Skeletal muscle satellite cell (primary cell): ENCODE data around the gene EXOSC1.
A peak's percentile ranks its signal among the peaks of the same experiment; 100 is the strongest.

ENCODE experiments used
- H3K27me3 ChIP-seq: 2 replicates; pipeline ENCODE4 v1.7.0; 2013; ENCODE audit warnings: low read length; ENCODE audit not compliant: control insufficient read depth, insufficient read depth
- H3K36me3 ChIP-seq: 2 replicates; pipeline ENCODE4 v1.7.0; 2013; ENCODE audit warnings: mild to moderate bottlenecking, control low read depth, low read length; ENCODE audit not compliant: insufficient read depth
- H3K4me1 ChIP-seq: 2 replicates; pipeline ENCODE4 v1.7.0; 2013; ENCODE audit warnings: low read length; ENCODE audit not compliant: control insufficient read depth, insufficient read depth
- H3K4me2 ChIP-seq: 2 replicates; pipeline ENCODE4 v1.7.0; 2013; ENCODE audit warnings: mild to moderate bottlenecking, low read length
- H3K4me3 ChIP-seq: 2 replicates; pipeline ENCODE4 v1.7.0; 2013; ENCODE audit warnings: low read length
- H3K9ac ChIP-seq: 2 replicates; pipeline ENCODE4 v1.7.0; 2013; ENCODE audit warnings: mild to moderate bottlenecking, low read depth, low read length, moderate library complexity
- H3K9me3 ChIP-seq: replicated peaks from 2 replicates; pipeline ENCODE4 v1.7.0; 2013; ENCODE audit warnings: mild to moderate bottlenecking, control low read depth, low read length

The EXOSC1 gene

GRCh38 chr10:97456034-97456685 lies 10.4 kb upstream of the EXOSC1 start:
- Histone ChIP-seq H3K4me3 (no peak overlapping the region), H3K27me3 (no peaks in the 10 kb centered on the region), H3K36me3 (peaks cover 92% of the 10 kb centered on the region), H3K4me2 (no peak overlapping the region), H3K9ac (no peak overlapping the region), H3K4me1 (no peaks in the 10 kb centered on the region), H3K9me3 (no peaks in the 10 kb centered on the region)

DNA sequence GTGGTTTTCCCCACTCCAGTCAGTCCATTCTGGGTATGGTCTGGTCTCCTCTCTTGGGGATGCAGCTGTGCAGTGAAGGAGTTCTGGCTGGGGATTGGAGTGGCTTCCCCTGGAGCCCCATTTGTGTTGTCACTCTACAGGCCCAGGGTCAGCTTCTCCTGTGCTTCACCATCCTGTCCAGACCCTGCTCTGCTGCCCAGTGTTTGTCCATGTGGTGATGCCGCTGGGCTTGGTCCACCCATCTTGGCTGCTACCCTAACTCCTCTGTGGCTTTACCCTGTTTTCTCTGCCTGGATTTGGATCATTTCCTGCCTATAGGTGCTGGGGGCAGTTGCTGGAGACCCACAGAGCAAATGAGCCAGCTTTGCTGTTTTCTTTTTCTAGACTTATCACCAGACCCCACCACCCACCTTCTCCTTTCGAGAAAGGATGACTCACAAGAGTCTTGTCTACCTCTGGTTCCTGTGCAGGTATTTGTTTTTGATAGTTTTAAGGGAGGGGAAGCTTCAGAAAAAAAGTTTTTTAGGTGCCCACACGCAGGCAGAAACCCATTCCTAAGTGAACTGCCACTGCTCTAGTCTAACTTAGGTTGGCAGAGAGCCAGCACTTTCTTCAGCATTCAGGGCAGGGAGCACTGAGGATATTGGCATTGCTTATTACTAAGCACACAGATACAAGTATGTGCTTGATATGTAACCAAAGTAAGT lies 8.7 kb upstream of the EXOSC1 start:
- Histone ChIP-seq H3K4me3 (no peak overlapping the region), H3K36me3 (peaks cover 79% of the 10 kb centered on the region), H3K4me2 (no peak overlapping the region), H3K9me3 (no peaks in the 10 kb centered on the region), H3K4me1 (no peaks in the 10 kb centered on the region), H3K27me3 (no peaks in the 10 kb centered on the region), H3K9ac (no peak overlapping the region)

- Histone ChIP-seq H3K4me3 (no peak overlapping the region), H3K4me2 (no peak overlapping the region), H3K9me3 (no peaks in the 10 kb centered on the region), H3K36me3 (peaks cover 60% of the 10 kb centered on the region), H3K4me1 (peaks cover 8% of the 10 kb centered on the region), H3K9ac (no peak overlapping the region), H3K27me3 (no peaks in the 10 kb centered on the region)
Observed at GRCh38 chr10:97452352-97452751, 6.5 kb upstream of the EXOSC1 start.

DNA sequence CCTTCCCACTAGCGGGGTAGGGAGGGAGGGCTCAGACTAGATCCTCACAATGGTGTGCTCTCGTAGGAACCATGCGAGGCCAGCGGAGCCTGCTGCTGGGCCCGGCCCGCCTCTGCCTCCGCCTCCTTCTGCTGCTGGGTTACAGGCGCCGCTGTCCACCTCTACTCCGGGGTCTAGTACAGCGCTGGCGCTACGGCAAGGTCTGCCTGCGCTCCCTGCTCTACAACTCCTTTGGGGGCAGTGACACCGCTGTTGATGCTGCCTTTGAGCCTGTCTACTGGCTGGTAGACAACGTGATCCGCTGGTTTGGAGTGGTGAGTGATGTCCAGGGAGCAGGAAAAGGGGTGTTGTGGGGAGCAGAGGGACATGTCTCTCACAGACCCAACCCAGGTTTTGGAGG lies 5.8 kb upstream of the EXOSC1 start:
- H3K9me3 ChIP-seq = no peaks in the 10 kb centered on the region
- H3K27me3 ChIP-seq = no peaks in the 10 kb centered on the region
- H3K36me3 ChIP-seq = peaks cover 53% of the 10 kb centered on the region
- peaks cover 14% of the 10 kb centered on the region for H3K4me1 ChIP-seq
- no peak overlapping the region for H3K4me3 ChIP-seq
- no peak overlapping the region for H3K9ac ChIP-seq
- no peak overlapping the region for H3K4me2 ChIP-seq

DNA sequence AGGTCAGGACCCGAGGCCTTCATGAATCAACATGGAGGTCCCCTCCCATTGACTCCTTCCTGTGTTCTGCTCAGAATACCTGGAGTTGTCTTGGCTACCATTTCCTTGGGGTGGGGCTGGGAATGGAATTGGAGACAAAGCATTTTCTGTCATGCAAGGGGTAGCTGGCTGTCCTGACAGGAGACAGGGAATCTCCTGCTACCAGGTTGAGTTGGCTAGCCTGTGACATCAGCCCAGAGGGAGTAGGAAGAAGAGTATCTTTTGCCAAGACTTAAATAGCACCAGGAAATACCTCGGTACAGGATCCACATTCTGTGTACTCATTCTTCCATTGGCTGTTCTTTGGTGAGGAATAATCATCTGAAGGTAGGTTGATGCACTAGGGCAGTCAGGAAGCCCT lies 5.0 kb upstream of the EXOSC1 start:
- Histone ChIP-seq H3K9ac (no peak overlapping the region), H3K4me1 (peaks cover 14% of the 10 kb centered on the region), H3K9me3 (no peaks in the 10 kb centered on the region), H3K4me2 (no peak overlapping the region), H3K4me3 (no peak overlapping the region), H3K36me3 (peaks cover 45% of the 10 kb centered on the region), H3K27me3 (no peaks in the 10 kb centered on the region)

DNA sequence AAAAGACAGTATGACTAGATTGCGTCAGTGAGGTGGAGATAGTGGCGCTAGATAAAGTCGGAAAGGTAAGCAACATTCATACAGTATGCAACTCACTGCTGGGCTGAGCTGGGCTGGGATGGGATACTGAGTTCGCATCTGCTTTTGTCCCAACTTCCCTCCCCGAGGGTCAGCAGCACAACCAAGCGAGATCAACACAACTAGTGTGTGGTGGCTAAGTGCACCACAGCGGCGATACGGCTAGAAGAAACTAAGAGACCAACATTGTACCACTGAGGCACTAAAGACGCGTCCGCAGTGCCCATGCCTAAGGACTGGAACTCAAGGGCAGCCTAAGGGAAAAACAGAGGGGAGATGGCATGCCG lies 467 bp downstream of the EXOSC1 start:
- Histone ChIP-seq H3K4me3 (peak overlapping the region; percentile 97), H3K9me3 (no peaks in the 10 kb centered on the region), H3K36me3 (peaks cover 13% of the 10 kb centered on the region), H3K4me1 (peaks cover 22% of the 10 kb centered on the region), H3K4me2 (peak overlapping the region; percentile 88), H3K27me3 (no peaks in the 10 kb centered on the region), H3K9ac (peak overlapping the region; percentile 83)

DNA sequence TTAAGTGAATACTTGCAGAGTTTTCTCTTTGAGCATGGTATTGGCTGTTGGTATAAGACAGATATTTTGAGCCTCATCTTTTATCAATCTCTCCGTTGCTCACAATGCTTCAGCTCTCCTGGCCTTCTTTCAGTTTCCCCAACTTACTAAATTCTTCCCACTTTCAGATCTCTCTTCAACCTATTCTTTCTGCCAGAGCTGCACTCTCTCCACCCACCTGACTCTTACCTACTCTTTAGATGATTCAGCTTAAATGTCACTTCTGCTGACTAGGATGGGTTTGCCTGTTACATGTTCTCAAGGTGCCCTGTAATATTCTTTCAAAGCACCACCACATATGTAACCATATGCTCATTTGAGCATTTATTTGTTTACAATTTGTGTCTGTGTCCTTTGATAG lies 1.6 kb downstream of the EXOSC1 start:
- peaks cover 15% of the 10 kb centered on the region for H3K36me3 ChIP-seq
- H3K27me3 ChIP-seq = no peaks in the 10 kb centered on the region
- peaks cover 22% of the 10 kb centered on the region for H3K4me1 ChIP-seq
- H3K9ac ChIP-seq = no peak overlapping the region
- no peak overlapping the region for H3K4me3 ChIP-seq
- H3K9me3 ChIP-seq = no peaks in the 10 kb centered on the region
- H3K4me2 ChIP-seq = no peak overlapping the region

DNA sequence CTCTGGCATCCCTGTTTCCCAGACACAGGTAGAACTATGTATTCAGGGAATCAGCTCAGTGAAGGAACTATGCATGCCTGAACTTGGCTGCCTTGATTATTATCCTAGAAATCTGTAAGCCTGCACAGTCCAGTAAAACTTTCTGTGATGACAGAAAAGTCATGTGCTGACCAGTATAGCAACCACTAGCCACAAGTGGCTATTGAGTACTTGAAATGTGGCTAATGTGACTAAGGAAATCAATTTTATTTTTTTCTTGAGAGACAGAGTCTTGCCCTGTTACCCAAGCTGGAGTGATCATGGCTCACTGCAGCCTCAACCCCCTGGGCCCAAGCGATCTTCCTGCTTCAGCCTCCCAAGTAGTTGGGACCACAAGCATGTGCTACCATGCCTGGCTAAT lies 3.5 kb downstream of the EXOSC1 start:
- no peaks in the 10 kb centered on the region for H3K27me3 ChIP-seq
- H3K4me2 ChIP-seq = no peak overlapping the region
- H3K4me3 ChIP-seq = no peak overlapping the region
- no peaks in the 10 kb centered on the region for H3K9me3 ChIP-seq
- no peak overlapping the region for H3K9ac ChIP-seq
- peaks cover 14% of the 10 kb centered on the region for H3K4me1 ChIP-seq
- peaks cover 20% of the 10 kb centered on the region for H3K36me3 ChIP-seq

DNA sequence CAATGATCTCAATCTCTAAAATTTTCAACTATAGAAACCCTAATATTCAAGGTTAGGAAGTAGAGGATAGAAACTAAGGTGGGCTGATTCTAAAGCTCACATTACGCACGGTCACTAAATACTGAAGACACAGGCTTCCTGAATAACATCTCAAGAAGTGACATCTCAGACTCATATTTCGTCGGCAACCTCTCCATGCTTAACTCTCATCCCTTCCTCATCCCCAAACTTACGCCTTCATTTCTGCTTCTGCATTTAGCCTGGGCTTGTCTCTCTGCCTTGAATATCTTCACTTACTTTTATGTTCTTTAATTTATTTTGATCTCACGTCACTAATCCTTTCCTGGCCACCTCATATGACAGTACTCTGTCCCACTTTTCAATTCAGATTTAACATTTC lies 10.6 kb downstream of the EXOSC1 start:
- H3K36me3 ChIP-seq = peaks cover 51% of the 10 kb centered on the region
- no peaks in the 10 kb centered on the region for H3K27me3 ChIP-seq
- no peak overlapping the region for H3K4me3 ChIP-seq
- H3K9me3 ChIP-seq = no peaks in the 10 kb centered on the region
- H3K4me2 ChIP-seq = no peak overlapping the region
- H3K9ac ChIP-seq = no peak overlapping the region
- no peaks in the 10 kb centered on the region for H3K4me1 ChIP-seq

DNA sequence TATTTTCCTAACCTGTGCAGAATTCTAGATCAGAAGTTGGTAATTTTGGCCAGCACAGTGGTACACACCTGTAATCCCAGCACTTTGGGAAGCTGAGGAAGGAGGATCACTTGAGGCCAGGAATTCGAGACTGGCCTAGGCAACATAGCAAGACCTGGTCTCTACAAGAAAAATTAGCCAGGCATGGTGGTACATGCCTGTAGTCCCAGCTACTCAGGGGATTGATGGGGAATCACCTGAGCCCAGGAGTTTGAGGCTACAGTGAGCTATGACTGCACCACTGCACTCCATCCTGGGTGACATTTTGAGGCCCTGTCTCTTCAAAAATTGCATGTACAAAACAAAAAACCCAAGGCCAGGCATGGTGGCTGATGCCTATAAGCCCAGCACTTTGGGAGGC lies 11.2 kb downstream of the EXOSC1 start:
- Histone ChIP-seq H3K27me3 (no peaks in the 10 kb centered on the region), H3K9me3 (no peaks in the 10 kb centered on the region), H3K4me3 (no peak overlapping the region), H3K4me1 (no peaks in the 10 kb centered on the region), H3K4me2 (no peak overlapping the region), H3K9ac (no peak overlapping the region), H3K36me3 (peaks cover 57% of the 10 kb centered on the region)

- H3K4me2 ChIP-seq = no peak overlapping the region
- no peaks in the 10 kb centered on the region for H3K9me3 ChIP-seq
- no peaks in the 10 kb centered on the region for H3K4me1 ChIP-seq
- H3K27me3 ChIP-seq = no peaks in the 10 kb centered on the region
- H3K36me3 ChIP-seq = peaks cover 58% of the 10 kb centered on the region
- no peak overlapping the region for H3K9ac ChIP-seq
- H3K4me3 ChIP-seq = no peak overlapping the region
Observed at GRCh38 chr10:97434055-97434454, 11.8 kb downstream of the EXOSC1 start.

DNA sequence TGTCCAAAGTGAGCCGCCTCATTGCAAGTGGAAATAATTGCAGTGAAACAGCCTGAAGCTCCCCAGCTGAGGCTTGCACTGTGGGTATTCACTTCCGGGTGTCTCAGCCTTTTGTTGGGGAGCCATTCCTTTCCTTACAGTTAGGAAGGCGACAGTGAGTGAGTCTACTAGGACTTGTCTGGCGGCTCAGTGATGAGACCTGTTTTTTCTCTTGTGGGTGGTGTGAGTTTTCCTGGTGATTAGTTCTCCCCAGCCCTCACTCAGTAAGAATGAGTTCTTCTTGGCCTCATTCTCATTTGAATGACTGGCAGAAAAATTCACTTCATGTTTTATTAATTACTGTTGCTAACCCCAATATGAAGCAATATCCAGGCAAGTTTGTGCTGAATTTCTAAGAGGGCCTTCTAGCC lies 17.2 kb downstream of the EXOSC1 start:
- H3K27me3 ChIP-seq = no peaks in the 10 kb centered on the region
- peaks cover 16% of the 10 kb centered on the region for H3K4me1 ChIP-seq
- no peaks in the 10 kb centered on the region for H3K9me3 ChIP-seq
- peaks cover 50% of the 10 kb centered on the region for H3K36me3 ChIP-seq
- H3K4me3 ChIP-seq = peak overlapping the region; percentile 99
- peak overlapping the region; percentile 98 for H3K9ac ChIP-seq
- peak overlapping the region; percentile 95 for H3K4me2 ChIP-seq
